Activated T-helper 1 cell treated with anti-CD3 and anti-CD28 coated beads, Interleukin-12 subunit alpha, Interleukin-12 subunit beta, Interleukin-2, Interleukin-4 antibody, amounts not matched to agents 30 ng/mL and 10 ng/mL and 1 ng/mL, durations not matched to agents 14 hours and 24 hours and 36 hours (primary cell): ENCODE results near the gene WDR37. TPM values are rescaled to one million over a fixed set of nuclear protein-coding genes. Genes with fewer than 3 reads are reported as not detected.

ENCODE experiments used
- DNase-seq: peaks from one replicate; pipeline ENCODE4 v3.0.0; 2021; ENCODE audit warnings: low spot score
- H3K27ac Mint-ChIP-seq: one replicate; pipeline ENCODE4 v1.8.0; 2021; ENCODE audit warnings: mild to moderate bottlenecking, mixed read lengths
- H3K27me3 Mint-ChIP-seq: one replicate; pipeline ENCODE4 v1.8.0; 2022; ENCODE audit warnings: mild to moderate bottlenecking, moderate library complexity, mixed read lengths; ENCODE audit not compliant: insufficient read depth
- H3K36me3 Mint-ChIP-seq: one replicate; pipeline ENCODE4 v1.8.0; 2021; ENCODE audit warnings: low read depth, mixed read lengths
- H3K4me1 Mint-ChIP-seq: one replicate; pipeline ENCODE4 v1.8.0; 2021; ENCODE audit warnings: low read depth, mixed read lengths
- H3K4me3 Mint-ChIP-seq: one replicate; pipeline ENCODE4 v1.8.0; 2021; ENCODE audit warnings: mild to moderate bottlenecking, moderate library complexity, mixed read lengths
- H3K9me3 Mint-ChIP-seq: one replicate; pipeline ENCODE4 v1.8.0; 2021; ENCODE audit warnings: mixed read lengths
- intact Hi-C: fragments of 100-400 bp; cut with micrococcal nuclease; formaldehyde crosslinking; loops from one replicate; pipeline ENCODE4 v1.15.1; 2024
- total RNA-seq: library from RNA; stranded (reverse); gene quantifications from 2 replicates; pipeline ENCODE4 v1.2.3, GENCODE V29; 2022

The WDR37 gene
- total RNA-seq, 1 donor from 2014 or later = 19.9 TPM

GRCh38 chr10:1148855-1149605 lies 92.8 kb downstream of the WDR37 start:
- Mint-ChIP-seq H3K27me3 (peaks cover 3% of the 10 kb centered on the region), H3K36me3 (no peaks in the 10 kb centered on the region), H3K9me3 (peaks cover 12% of the 10 kb centered on the region), H3K4me1 (no peaks in the 10 kb centered on the region), H3K27ac (no peak overlapping the region), H3K4me3 (no peak overlapping the region)
- intact Hi-C loops = no loop called here
- no peak for DNase-seq

GRCh38 chr10:1149793-1150637 lies 93.8 kb downstream of the WDR37 start:
- Mint-ChIP-seq H3K36me3 (no peaks in the 10 kb centered on the region), H3K4me3 (no peak overlapping the region), H3K4me1 (no peaks in the 10 kb centered on the region), H3K27ac (no peak overlapping the region), H3K9me3 (peaks cover 8% of the 10 kb centered on the region), H3K27me3 (peaks cover 4% of the 10 kb centered on the region)
- DNase-seq = no peak
- intact Hi-C loops = no loop called here

GRCh38 chr10:1150638-1150955 lies 94.4 kb downstream of the WDR37 start:
- DNase-seq = no peak

GRCh38 chr10:1151076-1152033 lies 95.2 kb downstream of the WDR37 start:
- intact Hi-C loops = no loop called here
- H3K4me3 Mint-ChIP-seq = no peak overlapping the region
- no peaks in the 10 kb centered on the region for H3K36me3 Mint-ChIP-seq
- peaks cover 3% of the 10 kb centered on the region for H3K9me3 Mint-ChIP-seq
- H3K27ac Mint-ChIP-seq = no peak overlapping the region
- H3K27me3 Mint-ChIP-seq = peaks cover 4% of the 10 kb centered on the region
- DNase-seq = no peak
- H3K4me1 Mint-ChIP-seq = no peaks in the 10 kb centered on the region

More at GRCh38 chr10:1150638-1150955, 94.4 kb downstream of the WDR37 start:
- H3K27ac Mint-ChIP-seq = no peak overlapping the region
- no peak overlapping the region for H3K4me3 Mint-ChIP-seq
- H3K36me3 Mint-ChIP-seq = no peaks in the 10 kb centered on the region
- H3K27me3 Mint-ChIP-seq = peaks cover 4% of the 10 kb centered on the region
- intact Hi-C loops = no loop called here
- peaks cover 8% of the 10 kb centered on the region for H3K9me3 Mint-ChIP-seq
- no peaks in the 10 kb centered on the region for H3K4me1 Mint-ChIP-seq

- DNase-seq = no peak
- H3K9me3 Mint-ChIP-seq = no peaks in the 10 kb centered on the region
- peaks cover 2% of the 10 kb centered on the region for H3K27me3 Mint-ChIP-seq
- intact Hi-C loops = no loop called here
- no peak overlapping the region for H3K27ac Mint-ChIP-seq
- no peak overlapping the region for H3K4me3 Mint-ChIP-seq
- no peaks in the 10 kb centered on the region for H3K4me1 Mint-ChIP-seq
- no peaks in the 10 kb centered on the region for H3K36me3 Mint-ChIP-seq
Measured at GRCh38 chr10:1152386-1153250, 96.4 kb downstream of the WDR37 start.

GRCh38 chr10:1153251-1153763 lies 97.1 kb downstream of the WDR37 start:
- H3K4me1 Mint-ChIP-seq = no peaks in the 10 kb centered on the region
- H3K27ac Mint-ChIP-seq = no peak overlapping the region
- peaks cover 2% of the 10 kb centered on the region for H3K27me3 Mint-ChIP-seq
- H3K9me3 Mint-ChIP-seq = no peaks in the 10 kb centered on the region
- no peak for DNase-seq
- intact Hi-C loops = no loop called here
- no peaks in the 10 kb centered on the region for H3K36me3 Mint-ChIP-seq
- no peak overlapping the region for H3K4me3 Mint-ChIP-seq

GRCh38 chr10:1153805-1154351 lies 97.7 kb downstream of the WDR37 start:
- peaks cover 2% of the 10 kb centered on the region for H3K27me3 Mint-ChIP-seq
- H3K36me3 Mint-ChIP-seq = no peaks in the 10 kb centered on the region
- peak overlapping the region; percentile 6 for H3K27ac Mint-ChIP-seq
- intact Hi-C loops = no loop called here
- H3K4me1 Mint-ChIP-seq = no peaks in the 10 kb centered on the region
- no peaks in the 10 kb centered on the region for H3K9me3 Mint-ChIP-seq
- no peak overlapping the region for H3K4me3 Mint-ChIP-seq
- DNase-seq = no peak

- Mint-ChIP-seq H3K27me3 (peaks cover 2% of the 10 kb centered on the region), H3K27ac (no peak overlapping the region), H3K4me3 (no peak overlapping the region), H3K36me3 (no peaks in the 10 kb centered on the region), H3K4me1 (no peaks in the 10 kb centered on the region), H3K9me3 (no peaks in the 10 kb centered on the region)
- DNase-seq = no peak
- intact Hi-C loops = no loop called here
Measured at GRCh38 chr10:1154531-1155295, 98.5 kb downstream of the WDR37 start.

GRCh38 chr10:1155791-1156615 lies 99.8 kb downstream of the WDR37 start:
- Mint-ChIP-seq H3K4me1 (no peaks in the 10 kb centered on the region), H3K9me3 (no peaks in the 10 kb centered on the region), H3K27ac (no peak overlapping the region), H3K36me3 (no peaks in the 10 kb centered on the region), H3K27me3 (peaks cover 2% of the 10 kb centered on the region), H3K4me3 (no peak overlapping the region)
- DNase-seq = no peak
- intact Hi-C loops = no loop called here

- no peak overlapping the region for H3K4me3 Mint-ChIP-seq
- H3K27ac Mint-ChIP-seq = no peak overlapping the region
- no peak for DNase-seq
- peaks cover 2% of the 10 kb centered on the region for H3K27me3 Mint-ChIP-seq
- intact Hi-C loops = no loop called here
- no peaks in the 10 kb centered on the region for H3K9me3 Mint-ChIP-seq
- H3K36me3 Mint-ChIP-seq = no peaks in the 10 kb centered on the region
- no peaks in the 10 kb centered on the region for H3K4me1 Mint-ChIP-seq
Measured at GRCh38 chr10:1156616-1156886, 100.4 kb downstream of the WDR37 start.
